ENCODE data around the gene AK5.

GRCh38 chr1:77498918-77499317, 217.1 kb downstream of the AK5 start:
- TF ChIP-seq EZH2phosphoT487 (IDR thresholded peaks at IDR 0.05; ENCODE audit: borderline replicate concordance, low read length): no peak
- TF ChIP-seq CTCF (conservative IDR thresholded peaks at IDR 0.05; ENCODE audit: low read depth, low read length): no peak
